K562 (cell line): ENCODE data around the gene NDUFB10. TPM values are rescaled to one million over a fixed set of nuclear protein-coding genes. Genes with fewer than 3 reads are reported as not detected.

Experiments
- ETS1 ChIP-seq: conservative IDR thresholded peaks from 2 replicates; pipeline ENCODE4 v1.6.1; 2011; ENCODE audit warnings: low read depth, mild to moderate bottlenecking, low read length; ENCODE audit not compliant: control insufficient read depth
- GMEB1 ChIP-seq: fragments of 250-450 bp; sonication (Bioruptor Pico); IDR thresholded peaks from 2 replicates; pipeline ENCODE4 v1.4.0; 2020; ENCODE audit warnings: mild to moderate bottlenecking
- HBP1 ChIP-seq: fragments of 450-650 bp; formaldehyde crosslinking; IDR thresholded peaks from 2 replicates; pipeline ENCODE4 v1.4.0; 2022; ENCODE audit warnings: missing genetic modification characterization
- ILK ChIP-seq: fragments of 450-650 bp; IDR thresholded peaks from 2 replicates; pipeline ENCODE4 v1.6.1; 2016; ENCODE audit warnings: missing genetic modification characterization, low read depth, mild to moderate bottlenecking, missing compliant biosample characterization, moderate library complexity, borderline replicate concordance
- KDM4B ChIP-seq, 2 experiments: fragments of 450-650 bp in 1 of 2; sonication (generic) in 1 of 2; IDR thresholded peaks; 2 replicates each; pipeline ENCODE4 v1.6.1; 2016 to 2017; ENCODE audit warnings: borderline replicate concordance in 2 of 2, antibody characterized with exemption in 1 of 2, low read depth in 1 of 2, mild to moderate bottlenecking in 1 of 2
- MBD1 ChIP-seq: fragments of 250-450 bp; sonication (Bioruptor Pico); IDR thresholded peaks from 2 replicates; pipeline ENCODE4 v1.8.0; 2022; ENCODE audit warnings: inconsistent platforms
- MBD2 ChIP-seq: sonication (generic); IDR thresholded peaks from 2 replicates; pipeline ENCODE4 v1.6.1; 2016; ENCODE audit warnings: low read depth, borderline replicate concordance
- MXI1 ChIP-seq: IDR thresholded peaks from 2 replicates; pipeline ENCODE4 v1.6.1; 2011; ENCODE audit warnings: low read depth, mild to moderate bottlenecking, improper control_type of control experiment, low read length
- NBN ChIP-seq: fragments of 450-650 bp; IDR thresholded peaks from 2 replicates; pipeline ENCODE4 v1.6.1; 2016; ENCODE audit warnings: low read depth, mild to moderate bottlenecking
- NR3C1 ChIP-seq: sonication (generic); formaldehyde crosslinking; IDR thresholded peaks from 2 replicates; pipeline ENCODE4 v1.8.1; 2022; ENCODE audit warnings: missing genetic modification reagents
- NUFIP1 ChIP-seq: fragments of 450-650 bp; IDR thresholded peaks from 2 replicates; pipeline ENCODE4 v1.6.1; 2018; ENCODE audit not compliant: partially characterized antibody
- PHB ChIP-seq: fragments of 250-450 bp; sonication (Bioruptor Pico); IDR thresholded peaks from 2 replicates; pipeline ENCODE4 v1.5.0; 2021
- PREB ChIP-seq: sonication (generic); formaldehyde crosslinking; IDR thresholded peaks from 2 replicates; pipeline ENCODE4 v1.8.1; 2023; ENCODE audit warnings: mild to moderate bottlenecking, missing genetic modification reagents
- ZMIZ1 ChIP-seq, 2 experiments: fragments of 150-350 bp in 1 of 2; IDR thresholded peaks; 2 replicates each; pipeline ENCODE4 v1.6.1; 2012 to 2016; ENCODE audit warnings: low read depth in 2 of 2, low read length in 2 of 2, mild to moderate bottlenecking in 1 of 2, moderate library complexity in 1 of 2
- ZNF3 ChIP-seq: fragments of 250-450 bp; sonication (Bioruptor Pico); IDR thresholded peaks from 2 replicates; pipeline ENCODE4 v1.5.0; 2021; ENCODE audit warnings: mild to moderate bottlenecking, moderate library complexity
- polyA plus RNA-seq, 8 experiments: library from polyadenylated mRNA; depleted of rRNA in 4 of 8; stranded (reverse) in 5 of 8; unstranded in 3 of 8; fragments of >200 nt; fragmentation: Nextera tagmentation in 2 of 8; fragmentation: Illumina TruSeq in 1 of 8; extraction: Ambion mirVana in 2 of 8; extraction: Trizol in 1 of 8; gene quantifications; 2 replicates each; pipeline versions ENCODE4 v1.2.1 to v1.2.3, GENCODE V29; 2011 to 2014; ENCODE audit warnings: inconsistent platforms in 1 of 8, missing spikeins in 1 of 8
- total RNA-seq, 7 experiments: library from RNA; depleted of rRNA in 6 of 7; stranded (reverse); fragments of >200 nt in 6 of 7; fragmentation: Illumina TruSeq in 2 of 7; extraction: Trizol in 2 of 7; gene quantifications; 2 replicates each; pipeline versions ENCODE4 v1.2.1 to v1.2.3, GENCODE V29; 2011 to 2021; ENCODE audit warnings: low replicate concordance in 1 of 7

NDUFB10 gene
- total and polyA plus RNA-seq, 9 of the 15 experiments (the other 6 are each of a cell fraction or from before 2014, with no cell fraction given): 69.3 to 527 (median 161) TPM

- TF ChIP-seq KDM4B (IDR thresholded peaks at IDR 0.05; ENCODE audit: borderline replicate concordance in 2 of 2, low read depth in 1 of 2): 0 out of 4 replicates have a peak, but pooled peaks of 1 of the 2 experiments have one; percentile 16
- no peak for TF ChIP-seq ZNF3 (CRISPR knock-in tag)
- TF ChIP-seq MXI1: peak; percentile 80; the same call in 1 of the 2 replicates
- peak in 1 of 2 experiments; percentile 27; a peak in 1 of 4 replicates for TF ChIP-seq ZMIZ1 (IDR thresholded peaks at IDR 0.05; ENCODE audit: low read depth in 2 of 2, low read length in 2 of 2)
- no peak for TF ChIP-seq MBD1
- TF ChIP-seq MBD2: no peak
- peak; percentile 96; the same call in 1 of the 2 replicates for TF ChIP-seq PREB (CRISPR knock-in tag)
- no peak for TF ChIP-seq ILK
- no peak for TF ChIP-seq NR3C1 (CRISPR knock-in tag)
- TF ChIP-seq NBN: no peak
- no peak for TF ChIP-seq PHB (CRISPR knock-in tag)
- no peak for TF ChIP-seq NUFIP1
- TF ChIP-seq GMEB1: peak; percentile 58; the same call in 1 of the 2 replicates
- TF ChIP-seq ETS1: peak; percentile 73
- TF ChIP-seq HBP1 (CRISPR knock-in tag): no peak
Measured at GRCh38 chr16:1983544-1984346, 24.4 kb downstream of the NDUFB10 start, which contains the start of gene GFER (continued).
